Panc1 (cell line): ENCODE data around the gene DENND2A. TPM values are rescaled to one million over a fixed set of nuclear protein-coding genes. Genes with fewer than 3 reads are reported as not detected.

Source experiments
- ATAC-seq: fragments of 200-7000 bp; cut with Tn5 transposase; 2 replicates; pipeline ENCODE4 v1.9.1; 2020; ENCODE audit warnings: mild to moderate bottlenecking, moderate library complexity
- BruUV-seq: library from RNA; stranded (reverse); fragments of 400-500 nt; replicated peaks from 2 replicates; lab custom pipeline; 2021; lab: Mats Ljungman, UMichigan
- CTCF ChIA-PET: fragments of 300-600 bp; sonication (Branson Sonifier 250); formaldehyde crosslinking; loops from one replicate; lab custom pipeline; 2022; ENCODE audit warnings: antibody characterized with exemption; lab: Charles Lee
- POLR2A ChIA-PET: fragments of 300-600 bp; sonication (Branson Sonifier 250); formaldehyde crosslinking; loops from one replicate; lab custom pipeline; 2022; ENCODE audit warnings: antibody characterized with exemption; lab: Charles Lee
- DNase-seq: peaks from one replicate; pipeline ENCODE4 v3.0.0-alpha.2; 2010; ENCODE audit warnings: low read depth, low spot score
- H3K27ac ChIP-seq: 2 replicates; pipeline ENCODE4 v1.5.1; 2011; ENCODE audit warnings: mild to moderate bottlenecking, low read length, inconsistent platforms
- H3K27me3 ChIP-seq: fragments of 200-500 bp; sonication (Bioruptor generic); 2 replicates; pipeline ENCODE4 v1.6.0; 2014; ENCODE audit warnings: low read length, inconsistent platforms; ENCODE audit not compliant: control insufficient read depth, insufficient read depth
- H3K36me3 ChIP-seq: fragments of 200-500 bp; sonication (Bioruptor generic); 2 replicates; pipeline ENCODE4 v1.5.1; 2014; ENCODE audit warnings: inconsistent platforms, mild to moderate bottlenecking, low read length, moderate library complexity; ENCODE audit not compliant: control insufficient read depth, insufficient read depth
- H3K4me1 ChIP-seq: 2 replicates; pipeline ENCODE4 v1.5.1; 2011; ENCODE audit warnings: inconsistent platforms, mild to moderate bottlenecking, low read length, moderate library complexity; ENCODE audit not compliant: control insufficient read depth, insufficient read depth
- H3K4me3 ChIP-seq, 2 experiments: 2 replicates each; pipeline ENCODE4 v1.5.1; 2011 to 2012; ENCODE audit warnings: low read depth in 2 of 2, low read length in 2 of 2, mild to moderate bottlenecking in 2 of 2, inconsistent platforms in 1 of 2, moderate library complexity in 1 of 2
- H3K9me3 ChIP-seq: fragments of 200-500 bp; sonication (Bioruptor generic); 2 replicates; pipeline ENCODE4 v1.5.1; 2014; ENCODE audit warnings: low read depth, mild to moderate bottlenecking, inconsistent platforms, low read length, moderate library complexity; ENCODE audit not compliant: control insufficient read depth, insufficient read depth
- POLR2AphosphoS5 ChIP-seq: IDR thresholded peaks from 2 replicates; pipeline ENCODE4 v1.6.1; 2012; ENCODE audit warnings: mild to moderate bottlenecking, low read depth, low read length, moderate library complexity
- SIN3A ChIP-seq: IDR thresholded peaks from 2 replicates; pipeline ENCODE4 v1.6.1; 2012; ENCODE audit warnings: low read depth, mild to moderate bottlenecking, low read length, moderate library complexity, borderline replicate concordance; ENCODE audit not compliant: insufficient read depth
- TCF7L2 ChIP-seq: IDR thresholded peaks from 2 replicates; pipeline ENCODE4 v1.6.1; 2011; ENCODE audit warnings: mild to moderate bottlenecking, low read depth, low read length, inconsistent platforms
- in situ Hi-C: cut with HindIII; loops from 2 replicates; pipeline ENCODE4 v1.10.0; 2016; ENCODE audit warnings: low sequenced_read_pairs, low pct_unique_long_range_greater_than_20kb
- intact Hi-C: fragments of 100-400 bp; cut with micrococcal nuclease; formaldehyde crosslinking; loops from one replicate; pipeline ENCODE4 v1.10.0; 2022; ENCODE audit not compliant: unreplicated experiment
- total RNA-seq: library from RNA; stranded (reverse); gene quantifications from one replicate; pipeline ENCODE4 v1.2.1, GENCODE V29; 2021; ENCODE audit not compliant: unreplicated experiment
- TF ChIP-seq, protein P1 (sequence below): fragments of 450-650 bp; IDR thresholded peaks from 2 replicates; pipeline ENCODE4 v1.5.1; 2017; ENCODE audit warnings: mild to moderate bottlenecking
- TF ChIP-seq, protein P2 (sequence below), 2 experiments: IDR thresholded peaks; 2 replicates each; pipeline ENCODE4 v1.6.1; 2011 to 2012; ENCODE audit warnings: low read depth in 2 of 2, control low read depth in 1 of 2, low read length in 1 of 2, mild to moderate bottlenecking in 1 of 2, moderate library complexity in 1 of 2; ENCODE audit not compliant: insufficient read depth in 1 of 2

DENND2A gene
- total RNA-seq, 1 experiment from 2014 or later, result 1.4 TPM

DNA sequence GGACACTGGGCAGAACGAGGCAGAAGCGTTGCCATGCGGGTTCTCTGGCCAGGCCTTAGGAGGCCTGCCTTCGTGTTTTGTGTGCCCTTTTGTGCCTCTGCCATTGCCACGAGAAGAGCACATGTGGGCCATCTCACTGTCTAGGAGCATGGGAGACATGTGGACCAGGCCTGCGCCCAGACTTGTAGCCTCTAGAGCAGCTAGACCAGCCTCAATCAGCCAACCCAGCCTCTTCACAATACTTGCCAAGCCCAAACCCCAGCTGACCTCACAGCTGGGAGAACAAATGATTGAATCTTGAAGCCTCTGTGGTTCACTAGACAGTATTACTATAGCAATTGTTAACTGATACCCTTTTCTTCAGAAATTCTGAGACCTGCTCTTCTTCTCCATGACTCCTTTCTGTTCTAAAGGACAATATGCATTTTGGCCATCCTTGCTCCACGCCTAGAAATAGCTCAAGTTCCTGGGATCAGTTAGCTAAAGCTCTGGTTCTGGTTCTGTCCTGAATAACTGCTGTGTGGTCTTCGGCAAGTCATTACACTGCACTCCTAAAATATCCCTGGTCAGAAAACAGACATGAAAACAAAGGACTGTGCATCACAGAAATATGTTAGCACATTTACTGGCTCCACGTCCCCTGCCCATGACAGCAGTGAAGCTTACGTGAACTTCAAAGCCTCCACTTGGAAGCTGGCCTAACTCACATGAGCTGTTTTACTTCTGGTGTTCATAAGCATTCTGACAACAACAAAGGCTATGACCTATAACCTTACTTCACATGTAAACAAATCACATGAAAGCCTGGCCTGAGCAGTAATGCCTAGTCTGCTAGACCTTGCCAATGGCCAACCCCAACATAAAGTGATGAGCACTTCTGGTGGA is 89.0 kb downstream of the DENND2A start:
- POLR2A ChIA-PET, result no interaction called here
- H3K36me3 ChIP-seq, result no peaks in the 10 kb centered on the region
- H3K27me3 ChIP-seq, result no peaks in the 10 kb centered on the region
- CTCF ChIA-PET, result no interaction called here
- no peak overlapping the region for H3K4me3 ChIP-seq
- intact Hi-C loops (no loop called here), in situ Hi-C loops (no loop called here)
- no TSS peak for BruUV-seq
- ATAC-seq, result no peak
- H3K27ac ChIP-seq, result no peak overlapping the region
- TF ChIP-seq, protein P1, sequence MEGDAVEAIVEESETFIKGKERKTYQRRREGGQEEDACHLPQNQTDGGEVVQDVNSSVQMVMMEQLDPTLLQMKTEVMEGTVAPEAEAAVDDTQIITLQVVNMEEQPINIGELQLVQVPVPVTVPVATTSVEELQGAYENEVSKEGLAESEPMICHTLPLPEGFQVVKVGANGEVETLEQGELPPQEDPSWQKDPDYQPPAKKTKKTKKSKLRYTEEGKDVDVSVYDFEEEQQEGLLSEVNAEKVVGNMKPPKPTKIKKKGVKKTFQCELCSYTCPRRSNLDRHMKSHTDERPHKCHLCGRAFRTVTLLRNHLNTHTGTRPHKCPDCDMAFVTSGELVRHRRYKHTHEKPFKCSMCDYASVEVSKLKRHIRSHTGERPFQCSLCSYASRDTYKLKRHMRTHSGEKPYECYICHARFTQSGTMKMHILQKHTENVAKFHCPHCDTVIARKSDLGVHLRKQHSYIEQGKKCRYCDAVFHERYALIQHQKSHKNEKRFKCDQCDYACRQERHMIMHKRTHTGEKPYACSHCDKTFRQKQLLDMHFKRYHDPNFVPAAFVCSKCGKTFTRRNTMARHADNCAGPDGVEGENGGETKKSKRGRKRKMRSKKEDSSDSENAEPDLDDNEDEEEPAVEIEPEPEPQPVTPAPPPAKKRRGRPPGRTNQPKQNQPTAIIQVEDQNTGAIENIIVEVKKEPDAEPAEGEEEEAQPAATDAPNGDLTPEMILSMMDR, result no peak
- TF ChIP-seq SIN3A (no peak), TCF7L2 (no peak), POLR2AphosphoS5 (no peak)
- TF ChIP-seq, protein P2, sequence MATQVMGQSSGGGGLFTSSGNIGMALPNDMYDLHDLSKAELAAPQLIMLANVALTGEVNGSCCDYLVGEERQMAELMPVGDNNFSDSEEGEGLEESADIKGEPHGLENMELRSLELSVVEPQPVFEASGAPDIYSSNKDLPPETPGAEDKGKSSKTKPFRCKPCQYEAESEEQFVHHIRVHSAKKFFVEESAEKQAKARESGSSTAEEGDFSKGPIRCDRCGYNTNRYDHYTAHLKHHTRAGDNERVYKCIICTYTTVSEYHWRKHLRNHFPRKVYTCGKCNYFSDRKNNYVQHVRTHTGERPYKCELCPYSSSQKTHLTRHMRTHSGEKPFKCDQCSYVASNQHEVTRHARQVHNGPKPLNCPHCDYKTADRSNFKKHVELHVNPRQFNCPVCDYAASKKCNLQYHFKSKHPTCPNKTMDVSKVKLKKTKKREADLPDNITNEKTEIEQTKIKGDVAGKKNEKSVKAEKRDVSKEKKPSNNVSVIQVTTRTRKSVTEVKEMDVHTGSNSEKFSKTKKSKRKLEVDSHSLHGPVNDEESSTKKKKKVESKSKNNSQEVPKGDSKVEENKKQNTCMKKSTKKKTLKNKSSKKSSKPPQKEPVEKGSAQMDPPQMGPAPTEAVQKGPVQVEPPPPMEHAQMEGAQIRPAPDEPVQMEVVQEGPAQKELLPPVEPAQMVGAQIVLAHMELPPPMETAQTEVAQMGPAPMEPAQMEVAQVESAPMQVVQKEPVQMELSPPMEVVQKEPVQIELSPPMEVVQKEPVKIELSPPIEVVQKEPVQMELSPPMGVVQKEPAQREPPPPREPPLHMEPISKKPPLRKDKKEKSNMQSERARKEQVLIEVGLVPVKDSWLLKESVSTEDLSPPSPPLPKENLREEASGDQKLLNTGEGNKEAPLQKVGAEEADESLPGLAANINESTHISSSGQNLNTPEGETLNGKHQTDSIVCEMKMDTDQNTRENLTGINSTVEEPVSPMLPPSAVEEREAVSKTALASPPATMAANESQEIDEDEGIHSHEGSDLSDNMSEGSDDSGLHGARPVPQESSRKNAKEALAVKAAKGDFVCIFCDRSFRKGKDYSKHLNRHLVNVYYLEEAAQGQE (IDR thresholded peaks at IDR 0.05; ENCODE audit: insufficient read depth in 1 of 2, low read depth in 2 of 2, low read length in 1 of 2), result no peak
- H3K9me3 ChIP-seq, result no peaks in the 10 kb centered on the region
- DNase-seq, result no peak
- H3K4me1 ChIP-seq, result no peaks in the 10 kb centered on the region

DNA sequence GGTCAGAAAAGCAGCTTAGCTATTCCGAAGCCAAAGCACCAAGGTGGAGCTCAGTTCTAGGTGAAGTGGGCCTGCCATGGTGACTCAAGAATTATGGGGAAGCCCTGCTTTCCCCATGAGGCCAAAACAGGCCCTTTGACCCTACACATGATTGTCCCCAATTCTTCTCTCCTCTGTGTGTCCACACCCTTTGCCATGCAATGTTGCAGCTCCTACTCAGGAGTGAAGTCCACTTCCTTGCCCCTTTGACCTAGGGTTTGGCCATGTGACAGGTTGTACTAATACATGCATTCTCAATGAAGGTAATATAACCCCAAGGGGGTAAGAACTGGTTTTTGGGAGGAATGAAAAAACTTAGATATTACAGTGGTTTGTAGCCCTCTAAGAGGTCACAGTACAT is 93.7 kb downstream of the DENND2A start:
- ATAC-seq, result no peak
- Histone ChIP-seq H3K4me3 (no peak overlapping the region), H3K27me3 (no peaks in the 10 kb centered on the region), H3K27ac (no peak overlapping the region), H3K9me3 (no peaks in the 10 kb centered on the region), H3K4me1 (peaks cover 3% of the 10 kb centered on the region), H3K36me3 (no peaks in the 10 kb centered on the region)
- DNase-seq, result no peak
- BruUV-seq, result no TSS peak
- TF ChIP-seq, protein P1, result no peak
- TF ChIP-seq TCF7L2 (no peak), SIN3A (no peak), POLR2AphosphoS5 (no peak)
- TF ChIP-seq, protein P2 (IDR thresholded peaks at IDR 0.05; ENCODE audit: insufficient read depth in 1 of 2, low read depth in 2 of 2, low read length in 1 of 2), result no peak
- CTCF ChIA-PET, result no interaction called here
- POLR2A ChIA-PET, result no interaction called here
- intact Hi-C loops (no loop called here), in situ Hi-C loops (no loop called here)
